Gastroesophageal sphincter (tissue), 4 donors: Measurements from ENCODE around the gene CSAD. TPM values are rescaled to one million over a fixed set of nuclear protein-coding genes. Genes with fewer than 3 reads are reported as not detected.

Experiments used
- ATAC-seq: fragments of 150-250 bp; one replicate; pipeline ENCODE4 v1.9.1; 2016; ENCODE audit warnings: mild to moderate bottlenecking, moderate library complexity
- H3K27ac ChIP-seq, 4 donors: fragments of 200-600 bp; sonication (generic) in 3 of 4; 1 replicate in 3 of 4; 2 replicates in 1 of 4; pipeline ENCODE4 v1.5.1; 2016 to 2019
- H3K27me3 ChIP-seq: fragments of 200-600 bp; sonication (generic); one replicate; pipeline ENCODE4 v1.5.1; 2019
- H3K36me3 ChIP-seq, 2 donors: fragments of 200-600 bp; sonication (generic); one replicate each; pipeline ENCODE4 v1.5.1; 2019; ENCODE audit warnings: control low read depth in 1 of 2
- H3K4me1 ChIP-seq, 3 donors: fragments of 200-600 bp; sonication (generic); 1 replicate in 2 of 3; 2 replicates in 1 of 3; pipeline ENCODE4 v1.5.1; 2016 to 2019; ENCODE audit warnings: control low read depth in 2 of 3
- H3K4me3 ChIP-seq, 2 donors: fragments of 200-600 bp; sonication (generic); one replicate each; pipeline ENCODE4 v1.5.1; 2019; ENCODE audit warnings: mild to moderate bottlenecking in 1 of 2, moderate library complexity in 1 of 2
- H3K9me3 ChIP-seq, 3 donors: fragments of 200-600 bp; sonication (generic); one replicate each; pipeline ENCODE4 v1.5.1; 2017 to 2019; ENCODE audit warnings: control low read depth in 2 of 3
- EP300 ChIP-seq: sonication (generic); formaldehyde crosslinking; IDR thresholded peaks from one replicate; pipeline ENCODE4 v1.6.1; 2017; ENCODE audit warnings: antibody characterized with exemption, mild to moderate bottlenecking
- POLR2A ChIP-seq, 2 donors: fragments of 450-650 bp; IDR thresholded peaks; one replicate each; pipeline ENCODE4 v1.6.1; 2017; ENCODE audit warnings: antibody characterized with exemption in 2 of 2, mild to moderate bottlenecking in 2 of 2, moderate library complexity in 1 of 2
- POLR2AphosphoS5 ChIP-seq: sonication (generic); formaldehyde crosslinking; IDR thresholded peaks from one replicate; pipeline ENCODE4 v1.6.1; 2017; ENCODE audit warnings: antibody characterized with exemption
- whole genome bisulfite sequencing, 2 donors: methylation state at CpG; one replicate each; pipeline ENCODE4 v1.1.5; 2018; ENCODE audit warnings: low coverage in 1 of 2; 5-methylcytosine and 5-hydroxymethylcytosine counted together
- total RNA-seq, 4 donors: library from RNA; depleted of rRNA; stranded (reverse); fragments of >200 nt; gene quantifications; one replicate each; pipeline ENCODE4 v1.1.0, GENCODE V29; 2016
- TF ChIP-seq, protein P1 (sequence below), 4 experiments: fragments of 200-600 bp in 2 of 4; fragments of 450-650 bp in 2 of 4; sonication (generic) in 1 of 4; IDR thresholded peaks; one replicate each; pipeline ENCODE4 v1.5.1; 2017 to 2019; ENCODE audit warnings: antibody characterized with exemption in 4 of 4, mild to moderate bottlenecking in 2 of 4, moderate library complexity in 2 of 4

The CSAD gene
- total RNA-seq, 4 donors from 2014 or later = 11.3 to 47.5 (median 24.1) TPM

DNA sequence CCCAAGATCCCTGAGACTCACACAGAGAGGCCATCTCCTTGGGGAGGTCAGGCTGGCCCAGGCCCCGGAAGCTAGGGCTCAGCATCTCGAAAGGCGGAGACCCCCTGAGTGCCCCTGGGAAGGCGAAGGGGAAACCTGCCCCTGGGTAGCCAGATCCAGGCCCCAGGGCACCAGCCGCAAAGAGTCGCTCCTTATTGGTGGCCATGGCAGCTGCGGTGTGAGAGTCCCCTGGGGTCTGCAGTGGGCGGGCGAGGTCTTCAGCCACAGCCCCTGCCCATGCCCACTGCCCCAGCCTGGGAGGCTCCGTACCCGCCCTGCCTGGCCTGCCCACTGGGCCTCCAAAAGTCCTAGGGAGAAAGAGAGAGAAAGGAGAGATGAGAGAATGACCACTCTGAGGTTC, 46.6 kb upstream of the CSAD start:
- Histone ChIP-seq H3K27ac (peak overlapping the region in 1 of 4 donors; percentile 93), H3K36me3 (peaks cover 0 to 23% of the 10 kb centered on the region in 2 donors), H3K27me3 (no peaks in the 10 kb centered on the region), H3K9me3 (no peaks in the 10 kb centered on the region), H3K4me1 (peaks cover 0 to 97% (median 51%) of the 10 kb centered on the region in 3 donors), H3K4me3 (no peak overlapping the region)
- no peak for ATAC-seq
- 94% methylated on average over 3 of the region's 11 CpGs; no CpG with 5 or more reads in 1 of the 2 donors for WGBS, 2 donors
- TF ChIP-seq EP300 = no peak
- TF ChIP-seq POLR2AphosphoS5 = no peak

GRCh38 chr12:53226815-53227214, 46.1 kb upstream of the CSAD start:
- Histone ChIP-seq H3K27ac (peak overlapping the region in 2 of 4 donors; percentile 9 to 99), H3K36me3 (peaks cover 0 to 23% of the 10 kb centered on the region in 2 donors), H3K27me3 (no peaks in the 10 kb centered on the region), H3K9me3 (no peaks in the 10 kb centered on the region), H3K4me3 (no peak overlapping the region), H3K4me1 (peaks cover 0 to 100% (median 56%) of the 10 kb centered on the region in 3 donors)
- TF ChIP-seq POLR2AphosphoS5 (no peak), EP300 (no peak), POLR2A (IDR thresholded peaks at IDR 0.05) (no peak)
- TF ChIP-seq, protein P1, sequence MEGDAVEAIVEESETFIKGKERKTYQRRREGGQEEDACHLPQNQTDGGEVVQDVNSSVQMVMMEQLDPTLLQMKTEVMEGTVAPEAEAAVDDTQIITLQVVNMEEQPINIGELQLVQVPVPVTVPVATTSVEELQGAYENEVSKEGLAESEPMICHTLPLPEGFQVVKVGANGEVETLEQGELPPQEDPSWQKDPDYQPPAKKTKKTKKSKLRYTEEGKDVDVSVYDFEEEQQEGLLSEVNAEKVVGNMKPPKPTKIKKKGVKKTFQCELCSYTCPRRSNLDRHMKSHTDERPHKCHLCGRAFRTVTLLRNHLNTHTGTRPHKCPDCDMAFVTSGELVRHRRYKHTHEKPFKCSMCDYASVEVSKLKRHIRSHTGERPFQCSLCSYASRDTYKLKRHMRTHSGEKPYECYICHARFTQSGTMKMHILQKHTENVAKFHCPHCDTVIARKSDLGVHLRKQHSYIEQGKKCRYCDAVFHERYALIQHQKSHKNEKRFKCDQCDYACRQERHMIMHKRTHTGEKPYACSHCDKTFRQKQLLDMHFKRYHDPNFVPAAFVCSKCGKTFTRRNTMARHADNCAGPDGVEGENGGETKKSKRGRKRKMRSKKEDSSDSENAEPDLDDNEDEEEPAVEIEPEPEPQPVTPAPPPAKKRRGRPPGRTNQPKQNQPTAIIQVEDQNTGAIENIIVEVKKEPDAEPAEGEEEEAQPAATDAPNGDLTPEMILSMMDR (IDR thresholded peaks at IDR 0.05) = no peak
- no peak for ATAC-seq
- 88% methylated on average over 4 of the region's 4 CpGs; no CpG with 5 or more reads in 1 of the 2 donors for WGBS, 2 donors

GRCh38 chr12:53225635-53226424, 45.1 kb upstream of the CSAD start:
- Histone ChIP-seq H3K36me3 (peaks cover 0 to 23% of the 10 kb centered on the region in 2 donors), H3K4me3 (no peak overlapping the region), H3K27me3 (no peaks in the 10 kb centered on the region), H3K27ac (peak overlapping the region in 3 of 4 donors; percentile 95 to 99 (median 96)), H3K4me1 (peaks cover 0 to 98% (median 51%) of the 10 kb centered on the region in 3 donors), H3K9me3 (no peaks in the 10 kb centered on the region)
- 75 to 84% methylated on average over 4 to 9 of the region's 10 CpGs for WGBS, 2 donors
- ATAC-seq = no peak
- TF ChIP-seq POLR2AphosphoS5 (no peak), POLR2A (IDR thresholded peaks at IDR 0.05) (no peak), EP300 (no peak)

DNA sequence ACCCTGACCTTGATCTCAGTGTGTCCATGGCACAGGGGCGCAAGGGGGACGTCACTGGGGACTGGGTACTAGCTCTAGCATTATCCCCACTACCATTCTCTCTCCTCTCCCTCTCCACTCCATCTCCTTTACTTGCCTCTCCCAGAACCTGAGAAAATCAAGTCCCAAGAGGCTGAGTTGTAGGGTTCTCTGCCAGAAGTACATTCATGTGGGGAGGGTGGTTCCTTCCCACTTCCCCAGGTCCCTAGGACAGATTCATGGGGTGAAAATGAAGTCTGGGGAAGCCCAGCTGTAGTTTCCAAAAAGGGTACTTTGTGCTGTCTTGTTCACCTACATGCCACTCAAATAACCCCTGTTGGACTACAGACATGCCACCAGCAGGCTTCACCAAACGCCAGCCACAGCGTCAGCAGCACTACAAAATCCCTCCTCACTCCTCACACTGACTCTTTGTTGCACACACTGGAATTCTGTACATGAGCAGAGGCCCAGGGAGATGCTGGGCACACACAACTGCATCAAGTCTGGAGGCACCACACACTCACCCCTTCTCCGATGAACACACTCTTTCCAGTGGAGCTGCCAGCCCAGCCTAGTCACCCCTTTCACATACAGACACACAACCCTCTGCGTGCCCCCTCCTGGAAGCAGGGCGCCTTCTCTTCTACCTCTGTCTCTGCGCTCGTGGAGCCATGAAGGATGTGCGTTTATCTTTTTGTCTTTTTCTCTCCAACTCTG, 44.3 kb upstream of the CSAD start:
- Histone ChIP-seq H3K9me3 (no peaks in the 10 kb centered on the region), H3K27me3 (no peaks in the 10 kb centered on the region), H3K4me1 (peaks cover 0 to 97% (median 44%) of the 10 kb centered on the region in 3 donors), H3K36me3 (peaks cover 0 to 23% of the 10 kb centered on the region in 2 donors), H3K27ac (peak overlapping the region; percentile 6 to 99 (median 96)), H3K4me3 (no peak overlapping the region)
- TF ChIP-seq EP300 = no peak
- TF ChIP-seq, protein P1 (IDR thresholded peaks at IDR 0.05) = no peak
- TF ChIP-seq POLR2A (IDR thresholded peaks at IDR 0.05) = no peak
- peak; percentile 28 for TF ChIP-seq POLR2AphosphoS5
- ATAC-seq = no peak
- WGBS, 2 donors = 60% methylated on average over 4 to 10 of the region's 10 CpGs

DNA sequence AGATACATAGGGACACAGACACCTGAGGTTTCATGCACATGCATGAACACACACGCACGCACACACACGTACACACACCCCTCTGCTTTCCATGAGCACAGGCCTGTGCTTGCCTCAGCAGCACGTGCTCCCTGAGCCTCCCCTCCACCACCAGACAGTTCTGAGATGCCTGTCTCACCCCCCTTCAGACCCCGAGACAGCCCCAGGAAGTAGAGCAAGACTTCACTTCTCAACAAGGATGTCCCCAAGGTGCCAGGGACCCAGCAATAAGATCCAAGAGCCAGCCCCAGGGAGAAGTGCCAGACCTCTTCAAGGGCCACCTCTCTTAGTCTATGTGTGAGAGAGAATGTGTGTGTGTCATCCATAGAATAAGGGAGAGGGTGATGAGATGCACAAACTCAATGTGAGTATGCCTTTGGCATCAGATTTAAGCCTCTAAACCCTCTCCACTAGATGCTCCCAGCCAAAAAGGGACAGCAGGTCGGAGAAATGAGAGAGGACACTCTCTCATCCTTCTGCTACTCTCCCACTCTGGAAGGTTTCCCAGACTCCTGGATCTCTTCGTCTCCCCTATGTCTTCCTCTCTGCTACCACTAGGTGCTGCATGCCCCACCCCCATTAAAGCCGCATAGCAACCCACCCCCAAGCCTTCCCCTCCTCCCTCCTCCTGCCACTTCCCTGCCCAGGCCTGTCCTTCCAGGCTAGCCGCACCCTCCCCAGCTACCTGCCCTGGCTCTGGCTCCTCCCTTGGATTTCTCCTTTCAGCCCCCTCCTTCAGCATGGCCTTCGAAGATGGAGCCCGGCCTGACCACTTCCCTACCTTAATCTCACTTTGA, 43.6 kb upstream of the CSAD start:
- TF ChIP-seq, protein P1 (IDR thresholded peaks at IDR 0.05) = peak in 2 of 4 experiments; percentile 10 to 25
- TF ChIP-seq POLR2A (IDR thresholded peaks at IDR 0.05) = no peak
- no peak for TF ChIP-seq EP300
- TF ChIP-seq POLR2AphosphoS5 = no peak
- Histone ChIP-seq H3K4me3 (no peak overlapping the region), H3K27ac (peak overlapping the region; percentile 6 to 99 (median 96)), H3K9me3 (no peaks in the 10 kb centered on the region), H3K36me3 (peaks cover 0 to 23% of the 10 kb centered on the region in 2 donors), H3K4me1 (peaks cover 0 to 97% (median 42%) of the 10 kb centered on the region in 3 donors), H3K27me3 (no peaks in the 10 kb centered on the region)
- WGBS, 2 donors = 44% methylated on average over 9 of the region's 11 CpGs; no CpG with 5 or more reads in 1 of the 2 donors
- ATAC-seq = no peak
